GM21367 (cell line): ENCODE data around the gene FLRT2.

Experiments used
- ATAC-seq: cut with Tn5 transposase; IDR thresholded peaks from one replicate; pipeline ENCODE4 v1.9.1; 2021; ENCODE audit not compliant: unreplicated experiment

FLRT2 gene

DNA sequence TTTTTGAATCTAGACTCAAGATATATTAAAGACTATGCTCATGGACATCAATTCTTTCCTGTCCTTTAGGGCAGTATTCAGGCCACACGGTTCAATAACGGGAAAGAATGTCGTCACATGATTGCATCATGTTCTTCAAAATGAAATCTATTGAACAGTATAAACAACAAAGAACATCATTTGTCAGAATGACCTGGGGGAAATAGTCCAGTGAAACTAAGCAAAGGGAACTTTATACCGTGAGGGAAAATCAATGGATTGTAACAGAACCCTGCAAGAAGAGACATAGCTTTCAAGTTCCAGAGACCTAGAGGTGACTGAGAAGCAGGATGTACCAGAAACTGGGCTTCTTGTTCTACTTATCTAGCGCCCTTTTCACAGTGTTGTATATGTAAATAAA, 32.7 kb downstream of the FLRT2 start:
- ATAC-seq = no peak

DNA sequence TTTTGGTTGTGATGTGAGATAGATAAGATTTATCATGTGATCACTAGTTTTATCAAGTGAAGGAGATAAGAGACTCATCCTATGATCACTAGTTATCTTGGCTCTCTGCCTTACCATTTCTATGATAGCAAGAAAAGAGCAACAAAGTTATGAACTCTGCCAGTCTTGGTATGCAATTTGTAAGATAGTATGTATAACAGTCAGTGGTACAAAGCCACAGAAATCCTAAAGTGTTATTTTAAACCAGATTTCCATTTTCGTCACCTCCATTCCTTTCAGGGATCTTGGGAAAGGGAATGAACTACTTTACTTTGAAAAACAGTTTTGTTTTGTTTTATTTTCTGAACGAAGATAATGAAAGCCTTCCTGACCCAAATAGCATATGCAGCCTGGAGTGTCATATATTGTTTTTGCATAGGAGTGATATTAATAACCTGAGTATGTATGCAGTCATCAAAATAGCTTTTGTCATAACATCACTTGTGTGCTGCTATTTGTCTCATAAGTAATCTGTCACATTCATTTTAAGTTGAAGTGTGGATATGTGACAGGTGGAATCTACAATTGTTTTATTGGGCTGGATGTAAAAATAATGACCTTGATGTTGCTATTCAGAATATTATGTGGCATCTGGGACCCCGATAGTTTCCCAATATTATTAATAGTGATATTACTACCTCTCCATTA, 35.0 kb downstream of the FLRT2 start:
- ATAC-seq = no peak

DNA sequence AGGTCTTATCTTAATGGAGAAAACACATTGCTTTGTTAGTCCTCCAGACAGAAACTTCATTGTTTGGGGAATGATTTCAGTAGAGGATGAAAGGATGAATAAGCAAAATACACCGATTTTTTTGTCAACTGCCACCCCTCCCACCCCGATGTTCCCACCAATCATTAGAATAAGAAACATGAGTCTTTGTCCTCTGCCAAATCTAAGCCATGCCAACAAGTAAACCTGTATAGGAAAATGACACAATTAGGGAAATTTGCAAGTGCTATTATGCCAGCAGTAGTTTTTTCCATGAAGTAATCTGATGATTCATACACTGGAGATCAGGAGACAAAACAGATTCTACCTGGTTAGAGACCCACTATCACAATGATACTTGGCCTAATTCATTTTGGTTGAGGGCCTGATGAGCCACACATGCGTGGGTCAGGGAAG, 35.9 kb downstream of the FLRT2 start:
- ATAC-seq = no peak

DNA sequence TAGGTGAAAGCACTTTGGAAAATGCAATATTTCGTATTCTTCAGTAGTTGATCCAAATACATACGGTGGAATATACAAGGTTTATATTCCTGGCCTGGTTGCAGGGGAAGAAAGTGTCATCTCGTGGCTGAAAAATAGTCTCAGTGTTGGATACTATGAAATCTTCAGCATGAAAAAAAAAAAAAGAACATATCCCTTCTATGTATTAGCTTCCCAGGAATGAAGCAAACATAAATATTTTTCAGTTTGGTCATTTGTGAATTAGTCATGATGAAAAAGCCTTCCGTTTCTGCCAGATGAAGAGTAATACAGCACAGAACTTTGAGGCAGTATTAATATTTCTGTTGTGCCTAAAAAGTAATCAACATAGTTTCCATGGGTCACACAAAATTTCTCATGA, 36.7 kb downstream of the FLRT2 start:
- ATAC-seq = no peak

DNA sequence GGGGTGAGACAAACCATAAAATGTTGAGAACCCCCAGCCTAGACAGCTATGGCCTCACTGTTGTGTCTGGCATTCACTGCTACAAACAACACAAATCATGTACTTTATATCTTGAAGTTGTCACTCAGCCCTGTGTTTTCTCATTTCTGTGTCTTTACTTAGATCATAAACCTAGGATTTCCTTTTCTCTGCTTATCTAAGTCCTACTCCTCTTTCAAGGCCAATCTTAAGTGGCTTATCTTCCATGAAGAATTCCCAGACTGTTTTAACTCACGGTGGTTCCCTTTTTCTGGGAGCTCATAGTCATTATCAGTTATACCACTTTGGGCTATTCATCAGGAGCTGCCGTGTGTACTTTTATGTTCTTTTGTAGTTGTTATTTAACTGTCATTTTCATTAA, 42.1 kb downstream of the FLRT2 start:
- ATAC-seq = no peak

DNA sequence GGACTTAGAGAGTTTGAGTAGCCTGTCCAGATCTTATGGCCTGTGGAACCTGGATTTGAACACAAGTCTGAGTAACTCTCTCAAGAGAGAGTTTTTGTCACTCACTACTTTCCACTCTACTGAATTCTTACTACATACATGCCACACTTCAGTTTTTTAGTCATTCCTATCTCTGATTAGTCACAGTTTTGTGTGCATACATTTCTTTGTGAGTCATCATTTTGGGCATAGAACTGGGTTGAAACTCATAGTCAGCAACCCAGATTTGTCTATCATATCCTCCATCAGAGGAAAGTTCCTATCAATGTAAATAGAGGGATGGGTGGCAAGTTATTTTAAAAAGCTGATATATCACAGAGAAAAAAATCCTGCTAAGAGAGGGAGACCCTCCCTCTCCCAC, 42.9 kb downstream of the FLRT2 start:
- ATAC-seq = no peak

DNA sequence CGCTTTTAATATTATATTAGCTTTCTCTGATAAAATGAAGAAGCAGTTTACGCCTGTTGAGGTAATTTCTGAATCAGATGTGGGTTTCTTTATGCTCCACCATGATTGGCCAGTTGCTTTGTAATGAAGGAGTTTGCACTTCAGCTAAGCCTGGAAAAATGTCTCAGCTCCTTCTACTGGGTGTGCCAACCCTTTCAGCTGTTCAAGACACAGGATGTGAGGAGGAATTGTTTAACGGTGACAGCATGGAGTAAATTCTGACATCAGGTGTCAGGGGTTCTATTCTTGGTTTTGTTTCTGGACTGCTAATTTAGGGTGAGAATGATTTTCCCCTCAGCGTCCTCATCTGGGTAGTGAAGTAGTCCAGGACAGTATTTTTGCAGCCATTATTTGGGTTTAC, 43.5 kb downstream of the FLRT2 start:
- ATAC-seq = no peak

DNA sequence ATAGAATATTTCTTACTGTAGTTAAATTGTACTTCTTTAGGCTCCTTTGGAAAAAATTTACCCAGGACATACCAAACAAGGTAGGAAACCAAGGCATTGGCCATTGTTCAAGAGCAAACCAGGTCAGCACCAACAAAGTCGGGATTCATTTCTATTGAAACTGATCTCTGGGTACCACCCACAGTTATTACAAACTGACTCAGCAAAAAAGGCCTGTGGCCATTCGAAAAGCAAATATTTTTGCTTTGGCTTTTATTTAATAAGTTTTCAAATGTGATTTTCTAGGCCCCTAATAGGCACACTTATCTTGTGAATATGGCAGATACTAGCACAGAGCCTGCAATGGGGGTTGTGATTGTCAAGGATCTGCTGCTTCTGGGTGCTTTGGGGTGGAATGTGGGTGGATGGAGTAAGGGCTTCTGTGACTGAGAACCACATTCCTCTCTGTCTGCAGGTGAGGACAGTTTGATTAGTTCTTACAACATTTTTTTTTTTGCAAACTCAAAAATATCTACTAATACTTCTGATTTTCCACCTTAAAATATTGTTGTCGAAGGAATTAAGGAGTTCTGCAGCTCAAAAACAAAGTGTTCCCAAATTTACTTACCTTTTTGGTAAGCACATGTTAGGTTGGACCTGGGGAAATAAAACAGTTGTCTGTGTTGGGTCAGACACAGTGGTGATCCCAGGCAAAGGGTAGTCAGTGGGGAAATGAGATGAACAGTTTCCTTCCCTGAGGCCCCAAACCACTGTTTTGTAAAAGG, 45.1 kb downstream of the FLRT2 start:
- no peak for ATAC-seq

DNA sequence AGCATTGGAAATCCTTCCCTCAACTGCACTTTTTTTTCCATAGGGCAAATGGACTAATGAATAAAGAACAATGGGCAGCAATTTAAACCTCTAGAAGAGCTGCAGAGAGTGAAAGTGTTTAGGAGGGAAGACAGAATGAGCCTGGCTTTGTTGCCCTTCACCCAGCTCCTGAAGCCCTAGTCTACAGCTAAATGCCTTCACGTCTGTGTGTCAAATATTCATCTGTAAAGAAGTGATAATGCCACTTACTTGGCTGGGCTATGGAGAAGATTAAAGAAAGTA, 45.6 kb downstream of the FLRT2 start:
- ATAC-seq = no peak

DNA sequence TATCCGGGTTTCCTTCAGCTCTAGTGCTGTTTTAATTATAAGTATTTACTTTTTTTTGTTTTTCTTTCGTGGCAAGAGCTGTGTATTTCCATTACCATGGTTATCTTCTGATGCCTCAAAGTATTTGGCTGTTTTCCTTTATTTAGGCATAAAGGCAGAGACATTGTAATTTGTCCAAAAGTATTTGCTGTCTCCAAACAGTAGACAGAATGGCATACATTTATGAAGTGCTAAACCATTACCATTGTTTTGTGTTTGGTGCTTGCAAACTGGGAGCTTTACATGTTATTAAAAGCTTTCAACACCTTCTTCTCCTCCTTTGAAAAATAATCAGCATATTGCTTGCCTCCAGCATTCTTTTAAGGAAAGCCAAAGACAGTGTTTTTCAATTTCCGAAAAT, 46.3 kb downstream of the FLRT2 start:
- ATAC-seq = no peak

DNA sequence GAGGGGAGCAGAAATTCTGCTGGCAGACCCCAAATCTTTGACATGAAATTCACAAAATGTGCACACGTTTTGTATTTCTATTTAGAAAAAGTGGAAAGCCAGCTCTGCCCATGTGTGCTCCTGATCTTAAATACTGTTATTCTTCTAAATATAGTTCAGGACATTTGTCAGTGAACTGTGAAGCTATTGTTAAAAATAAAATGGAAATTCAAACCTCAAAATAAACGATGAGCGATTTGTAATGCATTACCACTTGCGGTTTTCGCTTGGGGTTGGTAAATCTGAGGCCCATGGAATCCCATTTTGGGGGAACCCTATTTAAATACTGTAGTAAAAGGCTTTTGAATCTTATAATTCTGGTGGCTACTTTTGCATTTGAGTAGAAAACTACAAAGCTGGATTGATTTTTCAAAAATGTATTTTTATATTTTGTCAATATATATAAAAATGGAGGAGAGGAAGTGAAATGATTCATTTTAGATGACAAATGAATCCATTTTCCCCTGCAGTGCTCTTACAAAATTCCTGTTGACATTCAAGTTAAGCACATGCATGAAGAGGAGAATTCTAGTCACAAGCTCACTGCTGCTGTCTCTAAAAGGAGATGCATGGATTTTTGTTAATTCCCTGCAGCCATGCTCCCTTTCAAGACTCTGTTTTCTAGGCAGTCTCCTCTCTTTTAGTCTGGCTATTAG, 47.1 kb downstream of the FLRT2 start:
- no peak for ATAC-seq

DNA sequence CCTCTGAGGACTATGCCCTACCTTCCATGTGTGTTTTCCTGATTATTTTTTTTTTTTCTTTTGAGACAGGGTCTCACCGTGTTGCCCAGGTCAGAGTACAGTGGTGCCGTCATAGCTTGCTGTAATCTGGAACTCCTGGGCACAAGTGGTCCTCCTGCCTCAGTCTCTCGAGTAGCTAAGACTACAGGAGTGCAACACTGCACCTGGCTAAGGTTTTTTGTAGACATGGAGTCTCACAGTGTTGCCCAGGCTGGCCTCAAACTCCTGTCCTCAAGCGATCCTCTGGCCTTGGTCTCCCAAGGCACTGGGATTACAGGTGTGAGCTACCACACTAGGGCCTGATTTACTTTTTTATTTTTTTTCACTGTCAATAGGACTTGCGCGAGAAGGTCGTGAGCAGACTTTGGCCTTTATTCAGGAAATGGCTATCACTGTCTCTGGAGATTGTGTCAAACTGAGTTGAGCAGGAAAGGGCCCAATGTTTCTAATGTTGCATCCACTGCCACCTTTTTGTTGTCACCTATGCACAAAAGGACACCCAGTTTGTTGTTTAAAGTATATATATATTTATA, 47.7 kb downstream of the FLRT2 start:
- no peak for ATAC-seq

DNA sequence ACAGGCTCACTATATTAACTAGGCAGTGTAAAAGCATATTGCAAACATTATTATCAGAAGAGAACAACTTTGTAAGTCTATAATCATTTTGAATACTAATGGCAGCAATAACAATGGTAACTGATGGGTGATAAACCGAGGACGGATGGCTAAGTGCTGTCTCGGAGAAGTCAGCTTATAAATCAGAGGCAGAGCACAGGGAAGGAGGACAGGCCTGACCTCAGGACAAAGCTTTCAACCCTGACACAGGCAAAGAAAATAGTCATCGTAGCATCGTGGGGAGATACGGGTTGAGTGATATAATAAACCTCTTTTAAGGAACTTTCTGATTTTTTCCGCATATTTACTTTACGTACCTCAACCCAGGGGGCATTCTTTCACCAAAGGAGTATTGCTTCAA, 48.4 kb downstream of the FLRT2 start:
- ATAC-seq = no peak

DNA sequence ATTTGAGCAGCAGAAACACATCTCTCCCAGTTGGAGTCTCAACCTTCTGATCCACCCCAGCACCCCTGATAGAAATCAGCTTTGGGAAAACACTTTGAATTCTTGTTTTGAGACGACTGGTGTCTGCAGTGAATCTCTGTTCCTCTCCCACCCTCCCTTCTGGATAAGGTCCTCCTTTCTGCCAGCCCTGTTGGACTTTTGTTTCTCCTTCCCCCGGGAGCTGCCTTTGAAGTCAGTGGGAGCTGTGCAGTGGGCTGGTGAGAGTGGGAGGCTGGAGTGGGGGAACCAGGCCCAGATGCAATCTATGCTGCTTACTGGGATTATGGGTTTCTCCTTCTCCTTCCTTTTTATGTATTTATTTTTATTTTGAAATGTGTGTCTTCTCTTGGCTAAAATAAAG, 49.0 kb downstream of the FLRT2 start:
- no peak for ATAC-seq

DNA sequence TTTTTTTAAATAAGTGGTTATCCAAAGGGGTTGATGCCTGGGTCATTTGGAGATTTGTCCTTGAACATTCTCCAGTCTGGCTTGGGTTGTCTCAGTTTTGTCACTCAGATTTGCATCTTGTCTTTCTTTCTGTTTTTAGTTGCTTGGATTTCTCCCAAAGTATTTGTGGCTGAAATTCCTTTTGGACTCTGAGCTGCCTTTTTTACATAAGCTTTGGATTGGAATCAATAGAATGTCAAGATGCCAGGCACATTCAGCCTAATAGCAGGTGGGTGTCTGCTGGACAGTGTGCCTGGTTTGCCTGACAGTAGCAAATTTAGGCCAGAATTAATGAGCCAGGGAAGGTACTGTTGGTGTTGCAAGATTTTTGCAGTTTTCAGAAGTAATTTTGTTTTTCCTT, 50.0 kb downstream of the FLRT2 start:
- no peak for ATAC-seq

DNA sequence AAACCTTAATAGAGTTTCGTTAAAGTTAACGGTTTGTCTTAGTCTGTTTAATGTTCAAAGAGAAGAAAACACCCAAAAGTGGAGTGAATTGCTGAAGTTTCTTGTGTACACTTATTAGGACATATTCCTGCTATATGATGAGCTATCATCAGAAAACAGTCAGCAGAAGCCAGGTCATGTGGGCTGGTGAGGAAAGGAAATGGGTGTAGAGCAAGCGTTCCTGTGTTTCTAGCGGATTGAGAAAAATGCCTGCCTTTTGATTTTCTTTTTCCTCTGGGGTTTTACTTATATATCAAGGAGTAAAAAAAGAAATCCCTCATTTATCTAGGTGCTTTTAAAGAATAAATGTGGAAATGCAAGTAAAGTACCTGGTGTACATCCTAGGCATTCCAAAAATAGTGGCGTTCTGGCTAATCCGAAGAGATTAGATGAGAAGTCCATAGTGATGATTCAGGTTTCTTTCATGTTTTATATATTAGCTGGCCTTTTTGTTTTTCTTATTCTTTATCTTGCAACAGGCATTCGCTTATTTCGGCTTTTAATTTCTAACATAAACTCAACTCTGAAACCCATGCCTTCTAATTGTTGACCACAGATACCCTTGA, 50.7 kb downstream of the FLRT2 start:
- no peak for ATAC-seq

DNA sequence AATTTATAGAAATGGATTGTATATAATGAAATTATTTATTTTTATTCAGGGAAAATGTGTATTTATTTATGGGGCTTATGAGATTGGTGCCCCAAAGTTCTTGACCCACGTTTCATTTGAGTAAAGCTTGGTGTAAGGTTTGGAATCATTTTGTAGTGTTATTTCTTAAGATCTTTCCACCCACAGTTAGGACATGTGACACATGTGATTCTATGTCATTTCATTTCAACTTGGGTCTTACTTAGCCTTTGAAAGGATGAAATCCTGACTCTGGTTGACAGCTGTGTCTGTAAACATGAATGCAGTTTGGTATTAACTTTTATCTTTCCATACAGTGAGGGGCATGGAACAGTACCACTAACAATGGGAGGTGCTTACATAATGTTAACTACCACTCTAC, 51.7 kb downstream of the FLRT2 start:
- no peak for ATAC-seq

DNA sequence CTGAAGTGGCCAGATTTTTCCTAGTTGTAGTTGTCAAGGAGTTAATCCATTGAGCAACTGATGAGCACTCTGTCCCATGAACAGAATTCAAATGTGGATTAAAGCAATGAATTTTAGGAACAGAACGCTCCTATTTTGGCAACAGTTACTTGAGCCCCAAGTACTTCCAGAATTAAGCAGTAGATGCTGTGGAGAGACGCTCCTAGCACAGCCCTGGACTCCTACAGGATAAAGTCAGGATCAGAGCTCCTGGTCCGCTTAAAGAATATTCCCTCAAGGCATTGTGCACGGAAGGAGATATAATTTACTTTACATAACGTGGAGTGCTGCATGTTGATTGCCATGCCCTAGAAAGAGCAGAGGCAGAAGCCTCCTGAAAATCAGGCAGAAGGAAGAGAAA, 53.4 kb downstream of the FLRT2 start:
- no peak for ATAC-seq

DNA sequence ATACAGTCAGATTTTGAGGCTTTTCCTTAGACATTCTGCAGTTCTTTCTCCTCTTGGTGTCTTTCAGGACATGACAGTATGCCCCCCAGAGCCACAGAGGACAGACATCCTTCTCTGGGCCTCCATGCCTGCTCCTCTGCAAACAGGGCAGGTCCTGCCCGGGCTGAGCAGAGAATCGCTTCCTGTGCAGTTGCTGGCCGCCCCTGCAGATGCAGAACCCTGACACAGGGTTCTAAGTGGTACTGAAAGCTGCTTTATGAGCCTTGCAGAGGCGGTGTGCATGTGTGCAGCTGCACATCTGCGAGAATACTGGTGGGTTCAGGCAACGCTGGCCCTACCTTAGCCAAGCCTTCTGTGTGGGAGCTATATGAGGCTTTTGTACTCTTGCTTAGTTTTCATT, 54.5 kb downstream of the FLRT2 start:
- ATAC-seq = no peak

DNA sequence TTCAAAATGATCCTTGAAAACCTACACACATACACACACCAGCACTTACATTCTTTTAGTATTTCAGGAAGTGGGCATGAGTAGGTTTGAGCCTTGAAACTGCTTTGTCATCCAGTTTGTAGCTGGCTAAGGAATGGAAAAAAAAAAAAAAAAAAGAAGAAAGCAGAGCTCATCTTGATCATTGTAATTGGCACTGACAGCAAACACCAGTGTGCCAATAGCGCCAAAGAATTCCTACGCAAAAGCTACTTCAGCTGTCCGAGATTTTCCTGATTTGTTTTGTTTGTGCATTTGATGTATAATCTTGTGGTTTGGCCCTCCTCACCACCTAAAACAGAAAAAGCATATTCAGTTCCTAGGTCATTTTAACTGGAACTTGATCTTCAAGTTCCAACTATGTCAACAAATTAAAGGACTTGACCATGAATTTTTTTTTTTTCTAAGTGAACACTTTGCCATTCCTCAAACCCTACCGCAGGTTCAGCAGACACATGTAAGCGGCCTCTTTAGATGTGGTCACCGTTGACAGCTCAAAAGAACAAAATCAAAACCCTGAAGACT, 57.3 kb downstream of the FLRT2 start:
- ATAC-seq = no peak

DNA sequence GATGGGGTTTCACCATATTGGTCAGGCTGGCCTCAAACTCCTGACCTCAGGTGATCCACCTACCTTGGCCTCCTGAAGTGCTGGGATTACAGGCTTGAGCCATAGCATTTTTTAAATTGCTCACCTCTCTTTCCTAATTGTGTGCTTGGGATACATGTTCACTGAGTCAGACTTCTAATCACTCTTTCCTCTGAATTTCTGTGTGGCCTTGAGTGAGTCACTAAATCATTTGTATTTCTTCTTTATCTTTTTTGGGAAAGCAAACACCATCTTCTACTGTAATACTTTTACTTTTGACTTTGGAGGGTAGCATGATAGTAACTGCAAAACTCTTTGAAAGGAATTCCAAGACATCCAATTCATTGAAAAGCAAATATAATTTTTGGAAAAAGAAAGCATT, 60.8 kb downstream of the FLRT2 start:
- no peak for ATAC-seq
